B cell (primary cell): ENCODE data around the gene LRP1-AS. TPM values are rescaled to one million over a fixed set of nuclear protein-coding genes. Genes with fewer than 3 reads are reported as not detected.

Experiments
- ATAC-seq: fragments of 200-7000 bp; cut with Tn5 transposase; one replicate; pipeline ENCODE4 v1.10.0; 2021; ENCODE audit warnings: low read depth, mild to moderate bottlenecking, moderate number of reproducible peaks, moderate library complexity
- CTCF ChIA-PET: fragments of 350-600 bp; sonication (Branson Sonifier 250); formaldehyde crosslinking; loops from one replicate; lab custom pipeline; 2021; ENCODE audit warnings: antibody characterized with exemption, inconsistent platforms; lab: Charles Lee
- POLR2A ChIA-PET: fragments of 350-600 bp; sonication (Branson Sonifier 250); formaldehyde crosslinking; loops from one replicate; lab custom pipeline; 2021; ENCODE audit warnings: antibody characterized with exemption; lab: Charles Lee
- DNase-seq: peaks from one replicate; pipeline ENCODE4 v3.0.0; 2013
- H2AFZ ChIP-seq: 2 replicates; pipeline ENCODE4 v1.6.1; 2012; ENCODE audit warnings: mild to moderate bottlenecking, low read depth, low read length; ENCODE audit not compliant: insufficient read depth, poor library complexity, severe bottlenecking
- H3K27ac ChIP-seq, 2 donors: 1 replicate in 1 of 2; 2 replicates in 1 of 2; pipeline ENCODE4 v1.5.1; 2012 to 2013; ENCODE audit warnings: low read length in 2 of 2, mild to moderate bottlenecking in 2 of 2, moderate library complexity in 1 of 2
- H3K27me3 ChIP-seq, 4 experiments: fragments of 200-600 bp in 1 of 4; sonication (generic) in 1 of 4; replicated peaks in 1 of 4; 1 replicate in 2 of 4; 2 replicates in 2 of 4; pipeline versions ENCODE4 v1.6.1 to v1.7.0; 2013 to 2016; ENCODE audit warnings: low read length in 3 of 4, mild to moderate bottlenecking in 2 of 4, mixed read lengths in 1 of 4, moderate library complexity in 1 of 4; ENCODE audit not compliant: insufficient read depth in 4 of 4, control insufficient read depth in 3 of 4; ENCODE audit errors: control extremely low read depth in 1 of 4
- H3K36me3 ChIP-seq, 2 experiments: replicated peaks in 1 of 2; 1 replicate in 1 of 2; 2 replicates in 1 of 2; pipeline versions ENCODE4 v1.6.1 to v1.7.1; 2013; ENCODE audit warnings: low read length in 1 of 2; ENCODE audit not compliant: insufficient read depth in 2 of 2, control insufficient read depth in 1 of 2; ENCODE audit errors: control extremely low read depth in 1 of 2, extremely low read depth in 1 of 2
- H3K4me1 ChIP-seq, 2 donors: fragments of 200-600 bp in 1 of 2; sonication (generic) in 1 of 2; 1 replicate in 1 of 2; 2 replicates in 1 of 2; pipeline versions ENCODE4 v1.5.1 to v1.6.1; 2013 to 2017; ENCODE audit warnings: low read length in 2 of 2; ENCODE audit not compliant: control insufficient read depth in 2 of 2, insufficient read depth in 2 of 2
- H3K4me2 ChIP-seq: replicated peaks from 2 replicates; pipeline ENCODE3; 2012; ENCODE audit warnings: mild to moderate bottlenecking, low read depth, low read length; ENCODE audit not compliant: poor library complexity, severe bottlenecking
- H3K4me3 ChIP-seq, 5 experiments: fragments of 200-600 bp in 1 of 5; sonication (generic) in 1 of 5; 1 replicate in 3 of 5; 2 replicates in 2 of 5; pipeline versions ENCODE4 v1.5.1 to v1.7.0; 2011 to 2016; ENCODE audit warnings: low read length in 4 of 5, mild to moderate bottlenecking in 4 of 5, low read depth in 2 of 5, control low read depth in 1 of 5, moderate library complexity in 1 of 5; ENCODE audit not compliant: insufficient read depth in 1 of 5; ENCODE audit errors: control extremely low read depth in 1 of 5, extremely low read depth in 1 of 5
- H3K79me2 ChIP-seq: fragments of 200-600 bp; sonication (generic); one replicate; pipeline ENCODE4 v1.6.0; 2016; ENCODE audit warnings: low read length; ENCODE audit not compliant: control insufficient read depth, insufficient read depth
- H3K9ac ChIP-seq: fragments of 200-600 bp; sonication (generic); 2 replicates; pipeline ENCODE4 v1.6.1; 2017; ENCODE audit warnings: mild to moderate bottlenecking, low read length, moderate library complexity
- H3K9me3 ChIP-seq, 3 donors: one replicate each; pipeline versions ENCODE4 v1.6.1 to v1.7.1; 2013; ENCODE audit warnings: low read length in 2 of 3; ENCODE audit not compliant: control insufficient read depth in 2 of 3, insufficient read depth in 1 of 3; ENCODE audit errors: control extremely low read depth in 1 of 3
- H4K20me1 ChIP-seq: 2 replicates; pipeline ENCODE4 v1.6.0; 2012; ENCODE audit warnings: mild to moderate bottlenecking, low read length; ENCODE audit not compliant: insufficient read depth, control insufficient read depth, poor library complexity, severe bottlenecking
- H3K27ac Mint-ChIP-seq: one replicate; pipeline ENCODE4 v1.8.0; 2021; ENCODE audit warnings: mixed read lengths
- H3K27me3 Mint-ChIP-seq: one replicate; pipeline ENCODE4 v1.8.0; 2021; ENCODE audit warnings: mixed read lengths
- H3K4me1 Mint-ChIP-seq: one replicate; pipeline ENCODE4 v1.8.0; 2021; ENCODE audit warnings: mixed read lengths
- H3K4me3 Mint-ChIP-seq: one replicate; pipeline ENCODE4 v1.8.0; 2021; ENCODE audit warnings: mixed read lengths
- H3K9me3 Mint-ChIP-seq: one replicate; pipeline ENCODE4 v1.8.0; 2022; ENCODE audit warnings: mixed read lengths; ENCODE audit not compliant: insufficient read depth
- CTCF ChIP-seq: fragments of 200-600 bp; IDR thresholded peaks from one replicate; pipeline ENCODE4 v1.8.0; 2022; ENCODE audit warnings: antibody characterized with exemption, mild to moderate bottlenecking
- EZH2 ChIP-seq: IDR thresholded peaks from 2 replicates; pipeline ENCODE4 v1.6.1; 2012; ENCODE audit warnings: borderline replicate concordance, low read depth, mild to moderate bottlenecking, moderate library complexity, low read length; ENCODE audit not compliant: insufficient read depth, poor library complexity, severe bottlenecking
- WGBS: methylation state at CpG from one replicate; pipeline ENCODE4 v1.1.5; 2013; ENCODE audit warnings: missing lambda C conversion rate; ENCODE audit not compliant: insufficient coverage; 5-methylcytosine and 5-hydroxymethylcytosine counted together
- intact Hi-C: fragments of 100-400 bp; cut with micrococcal nuclease; formaldehyde crosslinking; loops from one replicate; pipeline ENCODE4 v1.10.0; 2022
- polyA plus RNA-seq: library from polyadenylated mRNA; depleted of rRNA; stranded (reverse); fragments of >200 nt; gene quantifications from 2 replicates; pipeline ENCODE4 v1.2.3, GENCODE V29; 2012
- total RNA-seq, 2 donors: library from RNA; stranded (reverse); fragments of 120-200 nt in 1 of 2; gene quantifications; 1 replicate in 1 of 2; 2 replicates in 1 of 2; pipeline versions ENCODE4 v1.2.3 to v1.2.4, GENCODE V29; 2013 to 2022

Gene LRP1-AS
- total and polyA plus RNA-seq, 2 donors (not counting 1 experiment from before 2014, with no cell fraction given): not detected

- 93% methylated on average over 25 of the region's 25 CpGs for WGBS
- ATAC-seq (no peak), DNase-seq (no peak)
- no peaks in the 10 kb centered on the region for H3K9me3 ChIP-seq
- Mint-ChIP-seq H3K4me1 (peaks cover 5% of the 10 kb centered on the region), H3K9me3 (no peaks in the 10 kb centered on the region), H3K4me3 (no peak overlapping the region), H3K27me3 (no peaks in the 10 kb centered on the region), H3K27ac (no peak overlapping the region)
- TF ChIP-seq EZH2: no peak
- TF ChIP-seq CTCF: no peak
- intact Hi-C loops: no loop called here
- H3K36me3 ChIP-seq: no peaks in the 10 kb centered on the region
- H3K79me2 ChIP-seq: no peaks in the 10 kb centered on the region
- no peak overlapping the region for H3K27ac ChIP-seq
- H3K4me1 ChIP-seq: peaks cover 0 to 6% of the 10 kb centered on the region in 2 donors
- H3K9ac ChIP-seq: no peak overlapping the region
- CTCF ChIA-PET: interaction anchor here (1.1 to 7.5 kb wide), 3 partner anchors 10 to 116 kb away, joined by 5 to 108 read pairs (median 9); partner anchors contain the start of gene LRP1
- no peak overlapping the region for H3K4me2 ChIP-seq
- no peak overlapping the region for H2AFZ ChIP-seq
- POLR2A ChIA-PET: no interaction called here
- no peaks in the 10 kb centered on the region for H3K27me3 ChIP-seq
- H3K4me3 ChIP-seq: no peak overlapping the region
- no peaks in the 10 kb centered on the region for H4K20me1 ChIP-seq
Observed at GRCh38 chr12:57185403-57185802, 38.0 kb upstream of the LRP1-AS start.

- WGBS: 96% methylated on average over 19 of the region's 22 CpGs
- no peaks in the 10 kb centered on the region for H4K20me1 ChIP-seq
- no peaks in the 10 kb centered on the region for H3K9me3 ChIP-seq
- H3K9ac ChIP-seq: no peak overlapping the region
- ChIA-PET CTCF (interaction anchor here (0.8 to 7.5 kb wide), 12 partner anchors 9 to 426 kb away, joined by 3 to 108 read pairs (median 6); partner anchors contain the start of gene LRP1), POLR2A (no interaction called here)
- no peak for TF ChIP-seq CTCF
- TF ChIP-seq EZH2: no peak
- Mint-ChIP-seq H3K27ac (no peak overlapping the region), H3K27me3 (no peaks in the 10 kb centered on the region), H3K4me3 (no peak overlapping the region), H3K9me3 (no peaks in the 10 kb centered on the region), H3K4me1 (peaks cover 5% of the 10 kb centered on the region)
- no peak for ATAC-seq
- no peaks in the 10 kb centered on the region for H3K79me2 ChIP-seq
- H3K4me1 ChIP-seq: peaks cover 0 to 6% of the 10 kb centered on the region in 2 donors
- intact Hi-C loops: loop anchor here (1.0 to 2.0 kb wide), 4 partner anchors 60 to 427 kb away; no protein-coding TSS in a partner anchor
- DNase-seq: no peak
- no peak overlapping the region for H3K27ac ChIP-seq
- H3K4me2 ChIP-seq: no peak overlapping the region
- no peak overlapping the region for H2AFZ ChIP-seq
- H3K27me3 ChIP-seq: no peaks in the 10 kb centered on the region
- no peak overlapping the region for H3K4me3 ChIP-seq
- H3K36me3 ChIP-seq: no peaks in the 10 kb centered on the region
Observed at GRCh38 chr12:57183939-57184725, 36.7 kb upstream of the LRP1-AS start.
